GM21447 (cell line): ENCODE results near the gene ABCC4.
A peak's percentile ranks its signal among the peaks of the same experiment; 100 is the strongest.
"Not testable (repeated sequence)": the region's sequence is repeated elsewhere in the genome, so short reads cannot be mapped to it uniquely, and the experiment has no call there.

Source experiments
- ATAC-seq: cut with Tn5 transposase; IDR thresholded peaks from one replicate; pipeline ENCODE4 v1.9.1; 2021; ENCODE audit not compliant: unreplicated experiment

The ABCC4 gene

GRCh38 chr13:95174517-95174916, 126.7 kb downstream of the ABCC4 start:
- ATAC-seq, result no peak

- ATAC-seq, result no peak
These were observed 133.1 kb downstream of the ABCC4 start for GRCh38 chr13:95168191-95168590.

GRCh38 chr13:95167003-95167402, 134.2 kb downstream of the ABCC4 start:
- ATAC-seq, result not testable (repeated sequence)

- ATAC-seq, result no peak
These were observed 136.4 kb downstream of the ABCC4 start for GRCh38 chr13:95164830-95165229.

GRCh38 chr13:95160112-95160906, 140.9 kb downstream of the ABCC4 start:
- no peak for ATAC-seq

GRCh38 chr13:95159458-95159857, 141.8 kb downstream of the ABCC4 start:
- no peak for ATAC-seq

GRCh38 chr13:95156208-95156607, 145.0 kb downstream of the ABCC4 start:
- no peak for ATAC-seq

- ATAC-seq, result no peak
These were observed 145.7 kb downstream of the ABCC4 start for GRCh38 chr13:95155504-95155903.

- no peak for ATAC-seq
These were observed 146.2 kb downstream of the ABCC4 start for GRCh38 chr13:95155093-95155492.

GRCh38 chr13:95154413-95154886, 146.8 kb downstream of the ABCC4 start:
- ATAC-seq, result no peak

GRCh38 chr13:95153647-95154412, 147.4 kb downstream of the ABCC4 start:
- no peak for ATAC-seq

- ATAC-seq, result no peak
These were observed 149.2 kb downstream of the ABCC4 start for GRCh38 chr13:95151942-95152587.

- ATAC-seq, result no peak
These were observed 150.7 kb downstream of the ABCC4 start for GRCh38 chr13:95150555-95150954.

GRCh38 chr13:95146486-95146885, 154.8 kb downstream of the ABCC4 start:
- no peak for ATAC-seq

GRCh38 chr13:95145587-95145986, 155.7 kb downstream of the ABCC4 start:
- ATAC-seq, result no peak

GRCh38 chr13:95140502-95140901, 160.7 kb downstream of the ABCC4 start:
- ATAC-seq, result no peak

- no peak for ATAC-seq
These were observed 162.2 kb downstream of the ABCC4 start for GRCh38 chr13:95138876-95139585.

GRCh38 chr13:95137096-95137495, 164.2 kb downstream of the ABCC4 start:
- ATAC-seq, result peak; percentile 83

- no peak for ATAC-seq
These were observed 164.6 kb downstream of the ABCC4 start for GRCh38 chr13:95136638-95137037.

GRCh38 chr13:95133498-95133897, 167.8 kb downstream of the ABCC4 start:
- ATAC-seq, result no peak

GRCh38 chr13:95129004-95129403, 172.2 kb downstream of the ABCC4 start:
- ATAC-seq, result no peak
